HepG2 (cell line): ENCODE measurements around the gene KAZN.

Source experiments
- CENPX ChIP-seq: sonication (generic); formaldehyde crosslinking; IDR thresholded peaks from 2 replicates; pipeline ENCODE4 v1.9.0; 2021; ENCODE audit warnings: mild to moderate bottlenecking, missing genetic modification reagents, moderate library complexity
- EP300 ChIP-seq, 3 experiments: sonication (generic) in 1 of 3; formaldehyde crosslinking in 1 of 3; IDR thresholded peaks; 2 replicates each; pipeline versions ENCODE4 v1.5.1 to v1.6.1; 2011 to 2020; ENCODE audit warnings: low read depth in 2 of 3, low read length in 2 of 3, borderline replicate concordance in 1 of 3, improper control_type of control experiment in 1 of 3, mild to moderate bottlenecking in 1 of 3, missing genetic modification reagents in 1 of 3, moderate library complexity in 1 of 3
- GTF2F1 ChIP-seq: fragments of 150-350 bp; IDR thresholded peaks from 2 replicates; pipeline ENCODE4 v1.6.1; 2014; ENCODE audit warnings: low read length
- HCFC1 ChIP-seq: fragments of 150-350 bp; IDR thresholded peaks from 2 replicates; pipeline ENCODE4 v1.6.1; 2014; ENCODE audit warnings: low read depth, low read length
- SRF ChIP-seq: IDR thresholded peaks from 2 replicates; pipeline ENCODE4 v1.6.1; 2011; ENCODE audit warnings: mild to moderate bottlenecking, low read depth, low read length, moderate library complexity
- TRIM24 ChIP-seq: sonication (generic); formaldehyde crosslinking; IDR thresholded peaks from 2 replicates; pipeline ENCODE4 v1.8.0; 2022; ENCODE audit warnings: mild to moderate bottlenecking, missing genetic modification reagents
- TF ChIP-seq, protein P1 (sequence below): sonication (generic); formaldehyde crosslinking; IDR thresholded peaks from 2 replicates; pipeline ENCODE4 v1.4.0; 2020; ENCODE audit warnings: mild to moderate bottlenecking, missing genetic modification reagents

GRCh38 chr1:15063783-15064182, 465.3 kb downstream of the KAZN start:
- TF ChIP-seq SRF, result no peak
- TF ChIP-seq, protein P1, sequence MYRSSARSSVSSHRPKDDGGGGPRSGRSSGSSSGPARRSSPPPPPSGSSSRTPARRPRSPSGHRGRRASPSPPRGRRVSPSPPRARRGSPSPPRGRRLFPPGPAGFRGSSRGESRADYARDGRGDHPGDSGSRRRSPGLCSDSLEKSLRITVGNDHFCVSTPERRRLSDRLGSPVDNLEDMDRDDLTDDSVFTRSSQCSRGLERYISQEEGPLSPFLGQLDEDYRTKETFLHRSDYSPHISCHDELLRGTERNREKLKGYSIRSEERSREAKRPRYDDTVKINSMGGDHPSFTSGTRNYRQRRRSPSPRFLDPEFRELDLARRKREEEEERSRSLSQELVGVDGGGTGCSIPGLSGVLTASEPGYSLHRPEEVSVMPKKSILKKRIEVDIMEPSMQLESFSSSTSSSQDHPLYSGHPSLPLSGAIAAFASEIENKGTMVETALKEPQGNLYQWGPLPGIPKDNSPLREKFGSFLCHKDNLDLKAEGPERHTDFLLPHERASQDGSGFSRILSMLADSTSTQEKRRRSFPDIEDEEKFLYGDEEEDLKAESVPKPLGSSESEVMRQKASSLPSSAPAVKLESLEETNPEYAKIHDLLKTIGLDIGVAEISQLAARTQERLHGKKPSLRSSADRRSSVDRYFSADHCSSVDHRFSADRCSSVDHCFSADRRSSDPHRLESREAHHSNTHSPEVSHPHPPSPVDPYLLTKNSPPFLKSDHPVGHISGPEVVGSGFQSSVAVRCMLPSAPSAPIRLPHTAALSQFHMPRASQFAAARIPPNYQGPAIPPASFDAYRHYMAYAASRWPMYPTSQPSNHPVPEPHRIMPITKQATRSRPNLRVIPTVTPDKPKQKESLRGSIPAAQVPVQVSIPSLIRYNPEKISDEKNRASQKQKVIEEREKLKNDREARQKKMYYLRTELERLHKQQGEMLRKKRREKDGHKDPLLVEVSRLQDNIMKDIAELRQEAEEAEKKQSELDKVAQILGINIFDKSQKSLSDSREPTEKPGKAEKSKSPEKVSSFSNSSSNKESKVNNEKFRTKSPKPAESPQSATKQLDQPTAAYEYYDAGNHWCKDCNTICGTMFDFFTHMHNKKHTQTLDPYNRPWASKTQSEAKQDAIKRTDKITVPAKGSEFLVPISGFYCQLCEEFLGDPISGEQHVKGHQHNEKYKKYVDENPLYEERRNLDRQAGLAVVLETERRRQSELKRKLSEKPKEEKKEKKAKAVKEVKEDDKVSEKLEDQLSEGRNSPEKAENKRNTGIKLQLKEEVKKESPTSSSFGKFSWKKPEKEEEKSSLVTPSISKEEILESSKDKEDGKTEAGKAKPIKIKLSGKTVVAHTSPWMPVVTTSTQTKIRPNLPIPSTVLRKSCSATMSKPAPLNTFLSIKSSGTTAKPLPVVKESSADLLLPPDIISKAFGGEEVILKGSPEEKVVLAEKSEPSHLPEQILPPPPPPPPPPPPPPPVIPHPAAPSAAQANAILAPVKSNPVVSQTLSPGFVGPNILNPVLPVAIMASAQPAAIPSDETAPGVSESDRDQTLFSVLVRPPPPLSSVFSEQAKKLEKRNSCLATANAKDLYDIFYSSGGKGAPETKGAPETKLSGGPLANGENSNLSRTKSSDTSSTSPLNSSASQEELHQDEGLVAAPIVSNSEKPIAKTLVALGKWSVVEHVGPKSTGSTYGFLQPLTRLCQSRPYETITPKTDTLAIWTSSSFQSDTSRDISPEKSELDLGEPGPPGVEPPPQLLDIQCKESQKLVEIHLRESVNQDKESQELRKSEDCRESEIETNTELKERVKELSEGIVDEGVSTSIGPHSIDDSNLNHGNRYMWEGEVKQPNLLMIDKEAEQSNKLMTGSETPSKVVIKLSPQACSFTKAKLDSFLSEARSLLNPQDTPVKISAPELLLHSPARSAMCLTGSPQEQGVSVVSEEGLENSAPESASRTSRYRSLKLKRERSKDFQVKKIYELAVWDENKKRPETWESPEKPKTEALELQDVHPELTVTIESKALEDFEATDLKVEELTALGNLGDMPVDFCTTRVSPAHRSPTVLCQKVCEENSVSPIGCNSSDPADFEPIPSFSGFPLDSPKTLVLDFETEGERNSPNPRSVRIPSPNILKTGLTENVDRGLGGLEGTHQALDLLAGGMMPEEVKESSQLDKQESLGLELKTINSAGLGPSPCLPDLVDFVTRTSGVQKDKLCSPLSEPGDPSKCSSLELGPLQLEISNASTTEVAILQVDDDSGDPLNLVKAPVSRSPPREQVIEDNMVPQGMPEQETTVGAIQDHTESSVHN (CRISPR knock-in tag), result no peak
- no peak for TF ChIP-seq GTF2F1
- no peak for TF ChIP-seq HCFC1
- TF ChIP-seq CENPX (CRISPR knock-in tag), result no peak
- TF ChIP-seq TRIM24 (CRISPR knock-in tag), result no peak
- TF ChIP-seq EP300 (IDR thresholded peaks at IDR 0.05; ENCODE audit: low read depth in 2 of 2, low read length in 2 of 2), result no peak
- TF ChIP-seq EP300 (CRISPR knock-in tag; IDR thresholded peaks at IDR 0.05; ENCODE audit: borderline replicate concordance), result no peak
